Activated naive CD4-positive, alpha-beta T cell treated with anti-CD3 and anti-CD28 coated beads, Interleukin-2, amount 10 ng/mL, durations not matched to agents 7 days and 5 days (primary cell): ENCODE measurements around the gene BCLAF3.

Experiments used
- CTCF ChIA-PET: fragments of 350-600 bp; sonication (Branson Sonifier 250); formaldehyde crosslinking; loops from one replicate; lab custom pipeline; 2021; ENCODE audit warnings: antibody characterized with exemption; lab: Charles Lee
- DNase-seq: peaks from one replicate; pipeline ENCODE4 v3.0.0-alpha.2; 2020
- H3K27ac Mint-ChIP-seq: one replicate; pipeline ENCODE4 v1.8.0; 2021; ENCODE audit warnings: mild to moderate bottlenecking, moderate library complexity, mixed read lengths
- H3K27me3 Mint-ChIP-seq: one replicate; pipeline ENCODE4 v1.8.0; 2021; ENCODE audit warnings: mild to moderate bottlenecking, mixed read lengths
- H3K36me3 Mint-ChIP-seq: one replicate; pipeline ENCODE4 v1.8.0; 2021; ENCODE audit warnings: mixed read lengths
- H3K4me1 Mint-ChIP-seq: one replicate; pipeline ENCODE4 v1.8.0; 2021; ENCODE audit warnings: mixed read lengths
- H3K4me3 Mint-ChIP-seq: one replicate; pipeline ENCODE4 v1.8.0; 2021; ENCODE audit warnings: mild to moderate bottlenecking, moderate library complexity, mixed read lengths
- H3K9me3 Mint-ChIP-seq: one replicate; pipeline ENCODE4 v1.8.0; 2021; ENCODE audit warnings: mixed read lengths

BCLAF3 gene

DNA sequence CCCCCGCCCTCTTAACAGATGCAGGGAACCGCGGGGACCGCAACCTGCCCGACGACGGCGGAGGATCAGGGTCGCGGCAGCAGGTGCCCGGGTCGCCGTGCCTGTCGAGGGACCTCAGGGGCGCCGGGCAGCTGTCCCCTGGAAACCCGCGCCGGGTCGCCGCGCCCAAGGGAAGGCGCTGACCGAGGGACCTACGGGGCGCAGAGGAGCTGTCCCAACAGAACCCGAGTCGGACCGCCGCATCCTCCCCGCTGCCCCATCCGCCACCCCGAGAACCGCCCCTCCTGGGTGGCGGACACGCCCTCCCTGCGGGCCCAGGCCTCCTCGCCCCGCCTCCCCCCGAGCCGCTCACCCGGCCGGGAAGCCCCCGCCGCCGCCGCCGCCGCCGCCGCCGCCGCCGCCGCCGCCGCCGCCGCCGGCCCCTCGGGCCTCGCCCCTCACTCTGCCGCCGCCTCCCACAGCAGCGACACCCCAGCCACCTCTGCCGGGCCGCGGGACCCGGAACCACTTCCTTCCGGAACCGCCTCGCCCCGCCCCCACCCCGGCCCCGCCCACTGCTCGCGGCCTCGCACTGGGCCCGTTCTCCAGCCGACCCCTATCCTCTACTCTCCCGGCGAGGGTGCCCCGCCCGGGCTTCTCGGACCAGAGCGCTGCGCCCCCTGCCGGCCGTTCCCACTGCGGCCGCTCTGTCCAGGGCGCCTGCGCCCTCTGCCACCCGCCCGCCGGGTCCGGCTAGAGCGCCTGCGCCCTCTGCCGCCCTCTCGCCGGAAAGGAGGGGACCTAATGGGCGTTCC lies at the start of gene BCLAF3:
Gene BCLAF3 (minus strand): TSS at position 506 of the 794 bp plus-strand sequence. CDS start 20,797 bp downstream, outside the sequence.
- H3K9me3 Mint-ChIP-seq, result no peaks in the 10 kb centered on the region
- peak; percentile 86 for DNase-seq
- peaks cover 28% of the 10 kb centered on the region for H3K4me1 Mint-ChIP-seq
- H3K36me3 Mint-ChIP-seq, result peaks cover 3% of the 10 kb centered on the region
- CTCF ChIA-PET, result interaction anchor here (2.0 kb wide), 1 partner anchor 86 kb away, joined by 13 read pairs; no protein-coding TSS in a partner anchor
- H3K27me3 Mint-ChIP-seq, result peaks cover 4% of the 10 kb centered on the region
- peak within 1 kb of the TSS; percentile 71 for H3K27ac Mint-ChIP-seq
- peak within 1 kb of the TSS; percentile 84 for H3K4me3 Mint-ChIP-seq

DNA sequence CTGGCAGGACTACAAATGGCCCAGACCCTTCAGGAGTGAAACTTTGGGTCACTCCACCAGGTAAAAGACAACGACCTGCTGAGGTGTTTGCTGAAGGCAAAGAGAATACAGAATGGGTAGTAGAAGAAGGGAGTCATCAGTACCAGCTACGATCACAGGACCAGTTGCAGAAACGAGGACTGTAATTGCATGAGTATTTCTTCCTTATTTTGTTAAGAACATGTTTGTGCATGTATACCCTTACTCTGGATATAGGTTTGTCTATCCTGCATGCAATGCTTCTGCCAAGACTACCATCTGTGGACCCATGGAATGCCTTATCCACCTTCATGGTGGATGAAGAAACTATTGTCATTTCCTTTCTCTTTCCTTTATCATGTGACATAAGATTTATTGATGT lies 48.1 kb upstream of the BCLAF3 start:
- DNase-seq, result no peak
- Mint-ChIP-seq H3K4me3 (no peak overlapping the region), H3K4me1 (no peaks in the 10 kb centered on the region), H3K36me3 (no peaks in the 10 kb centered on the region), H3K27ac (no peak overlapping the region), H3K9me3 (no peaks in the 10 kb centered on the region), H3K27me3 (no peaks in the 10 kb centered on the region)
- CTCF ChIA-PET, result no interaction called here

DNA sequence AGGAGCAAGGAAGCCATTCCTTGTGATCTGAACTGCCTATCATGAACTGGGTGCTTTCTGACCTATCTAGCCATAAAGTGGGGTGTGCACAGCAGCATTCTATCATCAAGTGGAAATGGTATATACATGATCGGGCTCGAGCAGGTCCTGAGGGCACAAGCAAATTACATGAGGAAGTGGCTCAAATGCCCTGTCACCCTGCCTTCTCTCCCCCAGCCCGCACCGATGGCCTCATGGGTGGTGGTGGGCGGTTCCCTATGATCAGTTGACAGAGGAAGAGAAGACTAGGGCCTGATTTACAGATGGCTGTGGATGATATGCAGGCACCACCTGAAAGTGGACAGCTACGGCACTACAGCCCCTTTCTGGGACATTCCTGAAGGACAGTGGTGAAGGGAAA lies 46.3 kb upstream of the BCLAF3 start:
- H3K27ac Mint-ChIP-seq, result no peak overlapping the region
- CTCF ChIA-PET, result no interaction called here
- no peaks in the 10 kb centered on the region for H3K36me3 Mint-ChIP-seq
- no peaks in the 10 kb centered on the region for H3K27me3 Mint-ChIP-seq
- DNase-seq, result no peak
- no peaks in the 10 kb centered on the region for H3K4me1 Mint-ChIP-seq
- H3K4me3 Mint-ChIP-seq, result no peak overlapping the region
- no peaks in the 10 kb centered on the region for H3K9me3 Mint-ChIP-seq

DNA sequence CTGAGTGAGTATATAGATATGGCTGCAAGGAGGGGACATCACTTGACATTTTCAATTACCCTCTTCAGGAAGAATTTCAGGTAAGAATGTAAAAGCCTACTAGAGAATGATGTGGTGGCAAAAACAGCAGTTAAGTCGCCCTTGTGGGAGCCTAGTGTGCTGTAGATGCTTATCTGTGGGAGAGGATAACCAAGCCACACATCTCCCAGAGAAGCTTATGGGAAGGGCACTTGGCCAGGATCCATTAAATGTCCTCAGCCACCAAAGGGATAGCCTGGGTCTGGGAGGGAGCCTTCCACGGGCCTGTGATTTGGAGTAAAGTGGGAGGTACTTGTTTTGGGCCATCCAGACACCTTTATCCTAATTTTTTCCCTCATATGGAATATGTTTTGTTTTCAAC lies 41.3 kb upstream of the BCLAF3 start:
- Mint-ChIP-seq H3K4me3 (no peak overlapping the region), H3K9me3 (no peaks in the 10 kb centered on the region), H3K4me1 (peaks cover 13% of the 10 kb centered on the region), H3K27me3 (no peaks in the 10 kb centered on the region), H3K27ac (no peak overlapping the region), H3K36me3 (no peaks in the 10 kb centered on the region)
- CTCF ChIA-PET, result no interaction called here
- no peak for DNase-seq

DNA sequence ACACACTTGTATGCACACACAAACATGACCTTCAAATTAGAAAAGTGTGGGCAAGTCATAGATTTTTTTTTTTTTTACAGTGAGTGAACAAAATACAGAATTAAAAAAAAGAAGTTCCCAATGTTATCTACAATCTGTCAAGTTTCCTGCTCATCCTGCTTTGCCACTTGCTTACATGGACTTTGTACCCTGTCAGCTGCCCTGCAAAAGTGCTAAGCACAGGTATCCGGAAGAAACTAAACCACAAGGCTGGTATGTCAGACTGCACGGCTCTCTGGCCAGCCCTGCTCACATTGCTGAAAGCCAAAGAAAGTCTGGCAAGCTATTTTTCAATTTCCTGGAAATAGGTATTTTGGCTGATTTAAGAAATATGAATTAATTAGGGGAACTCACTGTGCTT lies 38.9 kb upstream of the BCLAF3 start:
- CTCF ChIA-PET, result no interaction called here
- no peaks in the 10 kb centered on the region for H3K36me3 Mint-ChIP-seq
- H3K4me1 Mint-ChIP-seq, result peaks cover 13% of the 10 kb centered on the region
- H3K27me3 Mint-ChIP-seq, result no peaks in the 10 kb centered on the region
- H3K9me3 Mint-ChIP-seq, result no peaks in the 10 kb centered on the region
- DNase-seq, result no peak
- H3K4me3 Mint-ChIP-seq, result no peak overlapping the region
- H3K27ac Mint-ChIP-seq, result peak overlapping the region; percentile 45

DNA sequence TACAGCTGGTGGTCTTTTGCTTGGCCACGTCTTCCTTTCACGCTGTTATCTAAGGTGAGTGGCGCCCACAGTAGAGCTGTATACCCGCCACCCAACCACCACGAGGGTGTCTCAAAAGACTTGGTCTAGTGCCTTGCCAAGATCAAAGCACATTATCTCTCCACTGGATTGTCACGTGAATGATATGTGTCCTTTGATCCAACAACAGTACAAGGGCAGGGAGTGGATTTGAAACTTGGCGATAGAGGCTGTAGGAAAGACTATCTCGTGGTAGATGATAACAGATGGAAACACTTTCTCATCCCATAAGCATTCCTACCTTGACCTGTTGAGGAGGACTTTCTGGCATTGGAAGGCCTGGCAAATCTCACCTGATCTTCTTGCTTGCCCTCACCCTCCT lies 37.7 kb upstream of the BCLAF3 start:
- H3K27me3 Mint-ChIP-seq, result no peaks in the 10 kb centered on the region
- peaks cover 13% of the 10 kb centered on the region for H3K4me1 Mint-ChIP-seq
- CTCF ChIA-PET, result no interaction called here
- no peaks in the 10 kb centered on the region for H3K36me3 Mint-ChIP-seq
- no peak for DNase-seq
- no peaks in the 10 kb centered on the region for H3K9me3 Mint-ChIP-seq
- no peak overlapping the region for H3K27ac Mint-ChIP-seq
- no peak overlapping the region for H3K4me3 Mint-ChIP-seq

DNA sequence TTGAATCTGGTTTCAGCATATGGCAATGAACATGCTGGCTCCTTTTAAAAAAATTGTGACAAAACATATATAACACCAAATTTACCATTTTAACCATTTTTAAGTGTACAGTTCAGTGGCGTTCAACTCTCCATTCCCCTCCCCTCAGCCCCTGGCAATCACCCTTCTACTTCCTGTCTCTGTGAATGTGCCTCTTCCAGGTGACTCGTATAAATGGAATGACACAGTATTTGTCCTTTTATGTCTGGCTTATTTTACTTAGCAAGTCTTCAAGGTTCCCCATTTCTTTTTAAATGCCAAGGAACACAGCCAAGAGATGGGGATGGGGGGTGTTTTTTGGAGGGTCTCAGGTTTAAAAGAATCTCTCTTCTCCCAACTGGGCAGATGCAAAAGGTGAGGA lies 35.4 kb upstream of the BCLAF3 start:
- Mint-ChIP-seq H3K36me3 (no peaks in the 10 kb centered on the region), H3K27me3 (no peaks in the 10 kb centered on the region), H3K4me3 (no peak overlapping the region), H3K9me3 (no peaks in the 10 kb centered on the region), H3K4me1 (peaks cover 13% of the 10 kb centered on the region), H3K27ac (no peak overlapping the region)
- no peak for DNase-seq
- CTCF ChIA-PET, result no interaction called here

DNA sequence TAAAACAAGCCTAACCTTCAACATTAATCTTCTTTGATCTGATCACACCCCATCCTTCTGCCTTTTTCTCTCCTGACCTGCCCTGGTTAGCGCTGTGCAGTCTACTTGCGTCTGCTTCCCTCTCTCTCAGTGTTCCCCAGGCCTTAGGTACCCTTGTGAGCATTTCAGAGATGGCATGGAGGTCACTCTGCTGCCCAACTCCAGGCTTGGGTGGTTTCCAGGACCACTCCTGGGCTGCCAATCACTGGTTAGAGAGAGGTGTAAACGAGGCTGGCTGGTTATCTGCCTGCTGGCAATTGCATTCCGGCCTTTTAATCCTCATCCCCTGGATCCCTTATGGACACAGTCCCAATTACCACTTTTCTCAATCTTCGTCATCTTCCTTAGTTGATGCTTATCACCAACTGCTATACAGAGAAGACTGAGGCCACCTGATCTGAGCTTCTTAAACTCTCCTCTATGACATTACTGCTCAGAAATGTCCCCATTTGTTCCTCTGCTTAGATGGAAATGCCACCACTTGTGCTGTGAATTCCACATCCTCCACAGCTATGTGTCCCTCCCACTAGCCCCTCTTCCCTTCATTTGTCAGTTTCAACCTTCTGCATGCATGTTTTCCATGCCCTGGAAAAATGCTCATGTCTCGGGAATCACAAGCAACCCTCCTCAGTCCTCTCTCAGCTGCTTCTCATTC lies 29.0 kb upstream of the BCLAF3 start:
- DNase-seq, result no peak
- H3K4me1 Mint-ChIP-seq, result no peaks in the 10 kb centered on the region
- no peaks in the 10 kb centered on the region for H3K27me3 Mint-ChIP-seq
- CTCF ChIA-PET, result no interaction called here
- H3K36me3 Mint-ChIP-seq, result no peaks in the 10 kb centered on the region
- no peak overlapping the region for H3K4me3 Mint-ChIP-seq
- H3K27ac Mint-ChIP-seq, result no peak overlapping the region
- H3K9me3 Mint-ChIP-seq, result peaks cover 12% of the 10 kb centered on the region

DNA sequence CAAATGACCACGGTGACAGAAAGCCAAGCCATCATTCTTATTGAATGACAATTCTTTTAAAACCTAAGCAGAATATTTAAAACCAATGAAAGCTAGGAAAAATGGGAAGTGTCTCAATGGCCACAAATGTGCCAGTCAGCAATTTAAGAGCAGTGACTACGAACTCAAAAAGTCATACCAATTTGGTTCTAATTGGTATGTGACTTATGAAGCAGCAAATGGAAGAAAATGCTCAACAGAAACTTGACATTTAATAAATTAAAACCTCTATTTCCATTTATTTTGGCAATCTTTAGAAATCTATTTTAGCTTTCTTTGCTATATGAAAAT lies 25.7 kb upstream of the BCLAF3 start:
- H3K27me3 Mint-ChIP-seq, result peaks cover 2% of the 10 kb centered on the region
- H3K9me3 Mint-ChIP-seq, result peaks cover 14% of the 10 kb centered on the region
- no peaks in the 10 kb centered on the region for H3K4me1 Mint-ChIP-seq
- H3K27ac Mint-ChIP-seq, result no peak overlapping the region
- no peak for DNase-seq
- no peaks in the 10 kb centered on the region for H3K36me3 Mint-ChIP-seq
- no peak overlapping the region for H3K4me3 Mint-ChIP-seq
- CTCF ChIA-PET, result no interaction called here

DNA sequence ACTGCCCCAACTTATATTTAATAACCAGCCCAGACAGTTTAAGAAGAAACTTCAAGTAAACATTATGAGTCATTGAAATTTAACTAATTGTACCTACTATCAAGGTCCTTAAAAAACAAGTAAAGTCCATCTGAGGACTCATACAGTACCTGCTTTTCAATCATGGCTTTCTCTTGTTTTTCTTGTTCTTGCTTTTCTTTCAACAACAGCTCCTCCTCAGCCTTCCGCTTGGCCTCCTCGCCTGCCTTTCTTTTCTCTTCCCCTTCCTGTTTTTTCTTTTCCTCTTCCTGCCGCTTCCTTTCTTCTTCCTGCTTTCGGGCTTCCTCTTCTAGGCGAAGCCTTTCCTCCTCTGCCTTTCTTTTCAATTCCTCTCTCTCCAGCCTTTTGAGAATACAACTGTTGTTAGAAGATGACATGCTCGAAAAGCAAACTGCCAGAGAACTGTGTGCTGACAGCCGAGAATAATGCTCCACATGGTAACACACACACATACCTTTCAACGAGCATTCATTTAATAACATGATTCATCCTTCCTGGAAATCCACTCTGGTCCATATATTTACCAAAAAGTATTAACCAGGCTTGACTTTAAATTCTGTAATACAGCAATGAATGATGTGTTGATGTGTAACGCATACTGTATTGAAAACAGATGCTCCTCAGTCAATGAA lies 25.2 kb upstream of the BCLAF3 start:
- DNase-seq, result no peak
- CTCF ChIA-PET, result no interaction called here
- Mint-ChIP-seq H3K27me3 (peaks cover 5% of the 10 kb centered on the region), H3K36me3 (no peaks in the 10 kb centered on the region), H3K9me3 (peaks cover 14% of the 10 kb centered on the region), H3K4me1 (no peaks in the 10 kb centered on the region), H3K4me3 (no peak overlapping the region), H3K27ac (no peak overlapping the region)

DNA sequence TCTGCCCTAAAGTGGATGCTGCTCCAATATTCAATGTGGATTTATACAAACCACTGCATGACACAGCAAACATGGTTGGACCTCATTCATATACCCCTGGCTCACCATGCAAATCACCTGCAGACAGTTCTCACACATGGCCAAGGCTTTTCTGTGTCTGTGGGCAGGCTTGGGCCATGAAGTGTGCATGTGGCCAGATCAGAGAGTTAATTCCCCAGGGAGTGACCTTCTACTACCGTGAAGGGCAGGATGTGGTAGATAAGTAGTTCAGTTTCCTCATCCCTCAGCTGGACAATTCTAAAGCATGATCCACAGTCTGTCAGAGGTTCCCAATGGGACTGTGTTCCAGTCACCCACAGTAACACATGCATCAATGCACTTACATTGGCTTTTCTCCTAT lies 24.6 kb upstream of the BCLAF3 start:
- Mint-ChIP-seq H3K27me3 (peaks cover 9% of the 10 kb centered on the region), H3K36me3 (no peaks in the 10 kb centered on the region), H3K4me3 (no peak overlapping the region)

DNA sequence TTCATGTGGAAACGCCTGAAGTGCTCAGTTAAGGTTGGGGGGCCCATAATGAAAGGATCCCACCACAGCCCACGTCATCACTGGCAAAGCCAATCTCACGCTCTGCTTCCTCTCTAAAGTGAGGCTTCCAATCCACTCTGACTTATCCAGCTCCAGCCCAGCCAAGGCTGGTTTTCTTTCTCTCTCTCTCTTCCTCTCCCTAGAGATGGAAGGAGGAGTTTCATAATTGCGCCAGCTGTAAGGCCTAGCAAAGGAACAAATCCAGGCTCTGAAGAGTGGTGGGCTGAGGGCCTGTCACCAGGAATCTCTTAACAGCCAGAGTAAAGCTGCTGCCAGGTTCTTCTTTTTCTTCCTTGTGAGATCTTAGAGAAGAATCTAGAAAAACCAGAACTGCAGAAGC lies 20.7 kb upstream of the BCLAF3 start:
- Mint-ChIP-seq H3K27me3 (peaks cover 9% of the 10 kb centered on the region), H3K27ac (no peak overlapping the region), H3K9me3 (peaks cover 12% of the 10 kb centered on the region), H3K36me3 (no peaks in the 10 kb centered on the region), H3K4me1 (no peaks in the 10 kb centered on the region), H3K4me3 (no peak overlapping the region)
- DNase-seq, result no peak
- CTCF ChIA-PET, result no interaction called here

More for the DNA sequence above, 24.6 kb upstream of the BCLAF3 start:
- Mint-ChIP-seq H3K9me3 (peaks cover 14% of the 10 kb centered on the region), H3K27ac (no peak overlapping the region), H3K4me1 (no peaks in the 10 kb centered on the region)
- CTCF ChIA-PET, result no interaction called here
- DNase-seq, result no peak

DNA sequence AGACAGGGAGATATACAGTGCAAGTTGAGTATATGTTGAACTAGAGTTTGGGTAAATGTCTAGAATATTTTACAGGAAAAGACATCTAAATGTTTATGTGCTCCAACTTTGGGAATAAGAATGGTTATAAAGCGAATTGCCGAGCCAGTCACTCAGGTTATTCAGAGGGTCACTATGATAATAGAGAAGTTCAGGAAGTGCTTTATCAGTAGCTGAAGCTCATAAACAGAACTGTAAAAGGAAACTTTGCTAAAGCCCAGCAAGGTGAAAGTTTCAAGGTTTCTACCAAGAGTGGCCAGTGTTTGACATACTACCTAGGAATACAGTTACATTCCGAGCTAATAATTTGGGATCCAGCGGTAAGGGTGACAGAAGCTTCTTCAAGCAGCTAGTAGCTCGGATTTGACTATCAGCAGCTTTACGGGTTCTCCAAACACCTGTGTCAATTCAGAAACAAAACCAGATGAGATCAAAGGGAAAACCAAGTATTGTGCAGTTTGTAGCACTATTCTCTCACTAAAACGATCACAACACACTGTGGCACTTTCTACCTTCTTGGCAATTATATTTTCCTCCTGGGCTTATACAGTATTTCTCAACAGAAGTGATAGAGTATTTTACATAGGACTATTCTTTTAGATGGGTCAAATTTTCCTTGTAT lies 17.2 kb upstream of the BCLAF3 start:
- no peak for DNase-seq
- Mint-ChIP-seq H3K4me1 (no peaks in the 10 kb centered on the region), H3K4me3 (no peak overlapping the region), H3K9me3 (no peaks in the 10 kb centered on the region), H3K27ac (no peak overlapping the region), H3K27me3 (peaks cover 9% of the 10 kb centered on the region), H3K36me3 (no peaks in the 10 kb centered on the region)
- CTCF ChIA-PET, result no interaction called here

DNA sequence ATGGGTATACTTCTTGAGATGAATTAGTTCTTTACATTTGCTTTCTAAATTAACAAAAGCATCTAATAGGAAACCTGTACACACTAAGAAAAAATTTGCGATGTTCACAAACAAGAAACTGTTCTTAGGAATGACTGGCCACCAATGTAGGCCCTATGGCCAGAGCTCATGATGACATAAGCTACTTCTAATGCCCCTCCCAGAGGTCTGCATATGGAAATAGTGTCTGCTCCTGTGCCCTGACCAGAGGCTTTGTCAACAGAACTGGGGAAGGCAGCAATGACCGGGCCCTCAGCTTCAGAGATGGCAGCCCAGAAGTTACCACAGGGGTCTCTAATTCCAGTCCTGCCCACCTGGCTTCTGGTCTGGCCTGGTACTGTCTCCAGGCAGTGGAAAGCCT lies 15.0 kb upstream of the BCLAF3 start:
- no peaks in the 10 kb centered on the region for H3K9me3 Mint-ChIP-seq
- H3K4me3 Mint-ChIP-seq, result no peak overlapping the region
- no peaks in the 10 kb centered on the region for H3K4me1 Mint-ChIP-seq
- no peak for DNase-seq
- CTCF ChIA-PET, result no interaction called here
- peaks cover 1% of the 10 kb centered on the region for H3K27me3 Mint-ChIP-seq
- H3K36me3 Mint-ChIP-seq, result no peaks in the 10 kb centered on the region
- H3K27ac Mint-ChIP-seq, result no peak overlapping the region
